ENCODE results near the gene SLC37A1. TPM values are rescaled to one million over a fixed set of nuclear protein-coding genes. Genes with fewer than 3 reads are reported as not detected.

SLC37A1 gene
- total and polyA plus RNA-seq, 4 donors = 2.0 to 7.2 (median 4.3) TPM

DNA sequence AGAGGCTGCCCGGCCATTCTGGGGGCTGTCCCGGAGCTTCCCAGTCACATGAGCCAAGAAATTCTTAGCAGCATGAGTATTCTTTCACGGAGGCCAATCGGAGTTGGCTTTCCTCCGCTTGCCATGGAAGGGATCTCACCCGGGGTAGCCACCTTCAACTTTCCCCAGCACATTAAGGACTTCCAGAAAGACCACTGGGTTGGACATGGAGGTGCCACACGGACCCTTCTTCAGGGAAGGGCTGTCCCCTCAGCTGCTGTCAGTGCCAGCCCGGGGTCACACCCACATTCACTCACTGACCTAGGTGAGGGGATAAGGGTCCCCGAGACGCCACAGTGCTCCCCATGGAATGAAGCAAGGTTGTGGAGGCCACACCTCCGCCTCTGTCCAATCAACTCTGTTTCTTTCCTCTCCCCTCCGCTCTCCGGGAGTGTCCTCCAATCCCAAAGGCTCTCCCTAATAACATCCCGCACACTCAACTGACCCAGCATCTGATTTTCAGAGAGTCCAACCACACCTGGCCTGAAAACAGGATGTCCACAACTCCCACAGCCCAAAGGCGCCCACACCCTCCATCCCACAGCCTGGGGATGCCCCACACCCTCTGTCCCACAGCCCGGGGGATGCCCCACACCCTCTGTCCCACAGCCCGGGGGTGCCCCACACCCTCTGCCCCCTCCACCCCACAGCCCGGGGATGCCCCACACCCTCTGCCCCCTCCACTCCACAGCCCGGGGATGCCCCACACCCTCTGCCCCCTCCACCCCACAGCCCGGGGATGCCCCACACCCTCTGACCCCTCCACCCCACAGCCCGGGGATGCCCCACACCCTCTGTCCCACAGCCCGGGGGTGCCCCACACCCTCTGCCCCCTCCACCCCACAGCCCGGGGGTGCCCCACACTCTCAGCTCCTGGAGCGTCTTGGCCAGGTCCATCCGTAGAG, 37.0 kb upstream of the SLC37A1 start:
- 90% methylated on average over 25 of the region's 25 CpGs for WGBS
- peaks cover 4 to 10% (median 6%) of the 10 kb centered on the region in 4 donors for H3K4me1 ChIP-seq (ENCODE audit: control insufficient read depth in 4 of 4, insufficient read depth in 4 of 4, low read length in 3 of 4)
- DNase-seq (ENCODE audit: low spot score) = no peak
- H3K4me3 ChIP-seq (ENCODE audit: low read depth in 1 of 3, low read length in 3 of 3) = no peak overlapping the region
- H3K36me3 ChIP-seq (ENCODE audit: control insufficient read depth in 4 of 4, insufficient read depth in 3 of 4, low read depth in 1 of 4, low read length in 3 of 4) = no peaks in the 10 kb centered on the region
- H3K9me3 ChIP-seq (ENCODE audit: control insufficient read depth in 4 of 4, low read length in 3 of 4) = no peaks in the 10 kb centered on the region
- no peak overlapping the region for H3K27ac ChIP-seq (ENCODE audit: low read depth in 1 of 2, low read length in 2 of 2)
- H3K27me3 ChIP-seq (ENCODE audit: control insufficient read depth in 4 of 4, insufficient read depth in 4 of 4, low read length in 3 of 4) = no peaks in the 10 kb centered on the region
- no peak for TF ChIP-seq SP1 (IDR thresholded peaks at IDR 0.05)
- TF ChIP-seq, protein P1, sequence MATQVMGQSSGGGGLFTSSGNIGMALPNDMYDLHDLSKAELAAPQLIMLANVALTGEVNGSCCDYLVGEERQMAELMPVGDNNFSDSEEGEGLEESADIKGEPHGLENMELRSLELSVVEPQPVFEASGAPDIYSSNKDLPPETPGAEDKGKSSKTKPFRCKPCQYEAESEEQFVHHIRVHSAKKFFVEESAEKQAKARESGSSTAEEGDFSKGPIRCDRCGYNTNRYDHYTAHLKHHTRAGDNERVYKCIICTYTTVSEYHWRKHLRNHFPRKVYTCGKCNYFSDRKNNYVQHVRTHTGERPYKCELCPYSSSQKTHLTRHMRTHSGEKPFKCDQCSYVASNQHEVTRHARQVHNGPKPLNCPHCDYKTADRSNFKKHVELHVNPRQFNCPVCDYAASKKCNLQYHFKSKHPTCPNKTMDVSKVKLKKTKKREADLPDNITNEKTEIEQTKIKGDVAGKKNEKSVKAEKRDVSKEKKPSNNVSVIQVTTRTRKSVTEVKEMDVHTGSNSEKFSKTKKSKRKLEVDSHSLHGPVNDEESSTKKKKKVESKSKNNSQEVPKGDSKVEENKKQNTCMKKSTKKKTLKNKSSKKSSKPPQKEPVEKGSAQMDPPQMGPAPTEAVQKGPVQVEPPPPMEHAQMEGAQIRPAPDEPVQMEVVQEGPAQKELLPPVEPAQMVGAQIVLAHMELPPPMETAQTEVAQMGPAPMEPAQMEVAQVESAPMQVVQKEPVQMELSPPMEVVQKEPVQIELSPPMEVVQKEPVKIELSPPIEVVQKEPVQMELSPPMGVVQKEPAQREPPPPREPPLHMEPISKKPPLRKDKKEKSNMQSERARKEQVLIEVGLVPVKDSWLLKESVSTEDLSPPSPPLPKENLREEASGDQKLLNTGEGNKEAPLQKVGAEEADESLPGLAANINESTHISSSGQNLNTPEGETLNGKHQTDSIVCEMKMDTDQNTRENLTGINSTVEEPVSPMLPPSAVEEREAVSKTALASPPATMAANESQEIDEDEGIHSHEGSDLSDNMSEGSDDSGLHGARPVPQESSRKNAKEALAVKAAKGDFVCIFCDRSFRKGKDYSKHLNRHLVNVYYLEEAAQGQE (IDR thresholded peaks at IDR 0.05) = no peak
- H3K9ac ChIP-seq (ENCODE audit: low read depth in 1 of 2, low read length in 2 of 2) = no peak overlapping the region

DNA sequence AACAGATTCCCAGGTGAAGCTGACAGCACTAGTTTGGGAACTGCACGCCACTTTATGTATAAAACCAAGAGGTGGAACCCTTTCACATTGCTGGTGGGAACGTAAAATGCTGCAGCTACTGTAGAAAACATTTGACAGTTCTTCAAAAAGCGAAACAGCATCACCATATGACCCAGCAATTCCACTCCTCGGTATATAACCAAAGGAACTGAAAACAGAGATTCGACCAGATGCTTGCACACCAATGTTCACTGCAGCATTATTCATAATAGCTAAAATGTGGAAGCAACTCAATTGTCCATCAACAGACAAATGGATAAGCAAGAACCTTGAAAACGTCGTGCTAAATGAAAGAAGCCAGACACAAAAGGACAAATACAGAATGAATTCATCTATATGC, 35.1 kb upstream of the SLC37A1 start:
- H3K9me3 ChIP-seq (ENCODE audit: control insufficient read depth in 4 of 4, low read length in 3 of 4) = no peaks in the 10 kb centered on the region
- DNase-seq (ENCODE audit: low spot score) = no peak
- no peak for TF ChIP-seq GABPA (IDR thresholded peaks at IDR 0.05 in 1 of 2, conservative IDR thresholded peaks at IDR 0.05 in 1 of 2)
- TF ChIP-seq YY1 (IDR thresholded peaks at IDR 0.05) = no peak
- TF ChIP-seq, protein P2, sequence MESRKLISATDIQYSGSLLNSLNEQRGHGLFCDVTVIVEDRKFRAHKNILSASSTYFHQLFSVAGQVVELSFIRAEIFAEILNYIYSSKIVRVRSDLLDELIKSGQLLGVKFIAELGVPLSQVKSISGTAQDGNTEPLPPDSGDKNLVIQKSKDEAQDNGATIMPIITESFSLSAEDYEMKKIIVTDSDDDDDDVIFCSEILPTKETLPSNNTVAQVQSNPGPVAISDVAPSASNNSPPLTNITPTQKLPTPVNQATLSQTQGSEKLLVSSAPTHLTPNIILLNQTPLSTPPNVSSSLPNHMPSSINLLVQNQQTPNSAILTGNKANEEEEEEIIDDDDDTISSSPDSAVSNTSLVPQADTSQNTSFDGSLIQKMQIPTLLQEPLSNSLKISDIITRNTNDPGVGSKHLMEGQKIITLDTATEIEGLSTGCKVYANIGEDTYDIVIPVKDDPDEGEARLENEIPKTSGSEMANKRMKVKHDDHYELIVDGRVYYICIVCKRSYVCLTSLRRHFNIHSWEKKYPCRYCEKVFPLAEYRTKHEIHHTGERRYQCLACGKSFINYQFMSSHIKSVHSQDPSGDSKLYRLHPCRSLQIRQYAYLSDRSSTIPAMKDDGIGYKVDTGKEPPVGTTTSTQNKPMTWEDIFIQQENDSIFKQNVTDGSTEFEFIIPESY (IDR thresholded peaks at IDR 0.05) = no peak
- TF ChIP-seq SP1 (IDR thresholded peaks at IDR 0.05) = no peak
- whole genome bisulfite sequencing = 86% methylated on average over 7 of the region's 7 CpGs
- H3K9ac ChIP-seq (ENCODE audit: low read depth in 1 of 2, low read length in 2 of 2) = no peak overlapping the region
- H3K27me3 ChIP-seq (ENCODE audit: control insufficient read depth in 4 of 4, insufficient read depth in 4 of 4, low read length in 3 of 4) = no peaks in the 10 kb centered on the region
- H3K4me1 ChIP-seq (ENCODE audit: control insufficient read depth in 4 of 4, insufficient read depth in 4 of 4, low read length in 3 of 4) = peaks cover 4 to 10% (median 6%) of the 10 kb centered on the region in 4 donors
- no peak overlapping the region for H3K4me3 ChIP-seq (ENCODE audit: low read depth in 1 of 3, low read length in 3 of 3)
- H3K27ac ChIP-seq (ENCODE audit: low read depth in 1 of 2, low read length in 2 of 2) = no peak overlapping the region
- H3K36me3 ChIP-seq (ENCODE audit: control insufficient read depth in 4 of 4, insufficient read depth in 3 of 4, low read depth in 1 of 4, low read length in 3 of 4) = no peaks in the 10 kb centered on the region

DNA sequence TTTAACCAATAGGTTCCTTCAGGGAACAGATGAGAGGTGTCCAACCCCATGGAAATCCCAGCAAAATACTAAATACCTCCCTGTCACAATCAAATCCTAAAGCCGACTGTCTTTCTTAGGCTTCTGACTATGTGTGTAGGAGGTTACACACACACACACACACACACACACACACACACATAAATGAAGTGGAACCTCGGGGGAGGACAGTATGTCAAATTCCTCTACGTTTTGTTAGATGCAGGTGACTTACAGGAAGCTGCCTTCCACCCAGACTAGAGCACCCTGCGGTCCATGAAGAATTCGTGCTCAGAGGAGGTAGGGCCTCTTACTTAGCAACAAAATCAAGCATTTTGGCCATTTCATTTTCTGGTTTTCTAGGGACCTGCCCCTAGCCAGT, 34.1 kb upstream of the SLC37A1 start:
- Histone ChIP-seq H3K4me1 (ENCODE audit: control insufficient read depth in 4 of 4, insufficient read depth in 4 of 4, low read length in 3 of 4) (no peaks in the 10 kb centered on the region), H3K27ac (ENCODE audit: low read depth in 1 of 2, low read length in 2 of 2) (no peak overlapping the region), H3K4me3 (ENCODE audit: low read depth in 1 of 3, low read length in 3 of 3) (no peak overlapping the region), H3K27me3 (ENCODE audit: control insufficient read depth in 4 of 4, insufficient read depth in 4 of 4, low read length in 3 of 4) (no peaks in the 10 kb centered on the region), H3K36me3 (ENCODE audit: control insufficient read depth in 4 of 4, insufficient read depth in 3 of 4, low read depth in 1 of 4, low read length in 3 of 4) (no peaks in the 10 kb centered on the region), H3K9me3 (ENCODE audit: control insufficient read depth in 4 of 4, low read length in 3 of 4) (no peaks in the 10 kb centered on the region), H3K9ac (ENCODE audit: low read depth in 1 of 2, low read length in 2 of 2) (no peak overlapping the region)
- WGBS = 87% methylated on average over 5 of the region's 5 CpGs
- DNase-seq (ENCODE audit: low spot score) = no peak
- no peak for TF ChIP-seq EGR1 (IDR thresholded peaks at IDR 0.05; ENCODE audit: low read depth in 2 of 2)
- no peak for TF ChIP-seq GABPA (IDR thresholded peaks at IDR 0.05 in 1 of 2, conservative IDR thresholded peaks at IDR 0.05 in 1 of 2)
- TF ChIP-seq RAD21 (IDR thresholded peaks at IDR 0.05) = no peak
- TF ChIP-seq SP1 (IDR thresholded peaks at IDR 0.05) = no peak
- TF ChIP-seq FOXA2 (IDR thresholded peaks at IDR 0.05) = no peak
- TF ChIP-seq TAF1 (conservative IDR thresholded peaks at IDR 0.05) = no peak
- TF ChIP-seq RXRA (IDR thresholded peaks at IDR 0.05) = no peak
- no peak for TF ChIP-seq HNF4G (IDR thresholded peaks at IDR 0.05)
- TF ChIP-seq, protein P2 (IDR thresholded peaks at IDR 0.05) = no peak
- TF ChIP-seq, protein P1 (IDR thresholded peaks at IDR 0.05) = no peak
- TF ChIP-seq HNF4A (conservative IDR thresholded peaks at IDR 0.05) = no peak
- TF ChIP-seq, protein P3, sequence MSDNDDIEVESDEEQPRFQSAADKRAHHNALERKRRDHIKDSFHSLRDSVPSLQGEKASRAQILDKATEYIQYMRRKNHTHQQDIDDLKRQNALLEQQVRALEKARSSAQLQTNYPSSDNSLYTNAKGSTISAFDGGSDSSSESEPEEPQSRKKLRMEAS (IDR thresholded peaks at IDR 0.05) = no peak

All from liver (tissue), 9 donors.